ENCODE results near the gene TMEM53. TPM values are rescaled to one million over a fixed set of nuclear protein-coding genes. Genes with fewer than 3 reads are reported as not detected.
"Not testable (repeated sequence)": the region's sequence is repeated elsewhere in the genome, so short reads cannot be mapped to it uniquely, and the experiment has no call there.

The TMEM53 gene
- total RNA-seq, 1 donor from 2014 or later = 4.6 TPM

DNA sequence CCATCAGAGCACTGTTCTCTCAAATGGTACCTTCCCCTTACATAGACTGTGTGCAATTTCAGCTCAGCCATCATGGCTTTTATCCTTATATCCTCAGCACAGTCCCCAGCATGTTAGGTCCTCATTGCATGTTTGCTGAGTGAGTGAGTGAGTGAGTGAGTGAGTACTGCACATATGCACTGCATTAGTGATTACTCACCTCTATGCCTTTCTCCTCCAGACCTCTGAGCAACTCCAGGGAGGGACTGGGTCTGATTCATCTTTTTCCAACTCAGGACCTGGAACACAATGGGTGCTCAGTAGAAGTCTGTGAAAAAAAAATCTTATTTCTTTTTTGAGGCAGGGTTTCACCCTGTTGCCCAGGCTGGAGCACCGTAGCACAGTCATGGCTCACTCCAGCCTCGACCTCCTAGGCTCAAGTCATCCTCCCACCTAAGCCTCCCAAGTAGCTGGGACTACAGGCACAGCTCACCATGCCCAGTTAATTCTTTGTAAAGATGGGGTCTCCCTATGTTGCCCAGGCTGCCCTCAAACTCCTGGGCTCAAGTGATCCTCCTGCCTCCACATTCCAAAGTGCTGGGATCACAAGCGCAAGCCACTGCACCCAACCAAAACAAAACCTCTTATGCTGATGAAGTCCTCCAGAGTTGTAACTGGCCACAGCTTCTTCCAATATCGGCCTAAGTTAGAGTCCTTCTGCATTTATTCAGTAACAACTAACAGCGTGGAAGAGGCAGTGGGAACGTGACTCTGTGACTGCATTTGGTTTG lies 33.0 kb upstream of the TMEM53 start:
- no peaks in the 10 kb centered on the region for H3K27me3 Mint-ChIP-seq
- POLR2A ChIA-PET = interaction anchor here (1.6 to 3.7 kb wide), 2 partner anchors 10 to 14 kb away, joined by 4 to 33 read pairs; no protein-coding TSS in a partner anchor
- no peak for DNase-seq
- no peak for ATAC-seq (ENCODE audit: low read depth)
- no peak overlapping the region for H3K4me3 Mint-ChIP-seq
- no peaks in the 10 kb centered on the region for H3K9me3 Mint-ChIP-seq
- no peaks in the 10 kb centered on the region for H3K36me3 Mint-ChIP-seq (ENCODE audit: low read depth)
- no peak overlapping the region for H3K27ac Mint-ChIP-seq
- CTCF ChIA-PET = interaction anchor here (0.6 to 1.4 kb wide), 3 partner anchors 10 to 55 kb away, joined by 3 read pairs; no protein-coding TSS in a partner anchor
- peaks cover 26% of the 10 kb centered on the region for H3K4me1 Mint-ChIP-seq
- TF ChIP-seq, protein P1, sequence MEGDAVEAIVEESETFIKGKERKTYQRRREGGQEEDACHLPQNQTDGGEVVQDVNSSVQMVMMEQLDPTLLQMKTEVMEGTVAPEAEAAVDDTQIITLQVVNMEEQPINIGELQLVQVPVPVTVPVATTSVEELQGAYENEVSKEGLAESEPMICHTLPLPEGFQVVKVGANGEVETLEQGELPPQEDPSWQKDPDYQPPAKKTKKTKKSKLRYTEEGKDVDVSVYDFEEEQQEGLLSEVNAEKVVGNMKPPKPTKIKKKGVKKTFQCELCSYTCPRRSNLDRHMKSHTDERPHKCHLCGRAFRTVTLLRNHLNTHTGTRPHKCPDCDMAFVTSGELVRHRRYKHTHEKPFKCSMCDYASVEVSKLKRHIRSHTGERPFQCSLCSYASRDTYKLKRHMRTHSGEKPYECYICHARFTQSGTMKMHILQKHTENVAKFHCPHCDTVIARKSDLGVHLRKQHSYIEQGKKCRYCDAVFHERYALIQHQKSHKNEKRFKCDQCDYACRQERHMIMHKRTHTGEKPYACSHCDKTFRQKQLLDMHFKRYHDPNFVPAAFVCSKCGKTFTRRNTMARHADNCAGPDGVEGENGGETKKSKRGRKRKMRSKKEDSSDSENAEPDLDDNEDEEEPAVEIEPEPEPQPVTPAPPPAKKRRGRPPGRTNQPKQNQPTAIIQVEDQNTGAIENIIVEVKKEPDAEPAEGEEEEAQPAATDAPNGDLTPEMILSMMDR (IDR thresholded peaks at IDR 0.05) = no peak
- intact Hi-C loops (cut with micrococcal nuclease) = no loop called here

DNA sequence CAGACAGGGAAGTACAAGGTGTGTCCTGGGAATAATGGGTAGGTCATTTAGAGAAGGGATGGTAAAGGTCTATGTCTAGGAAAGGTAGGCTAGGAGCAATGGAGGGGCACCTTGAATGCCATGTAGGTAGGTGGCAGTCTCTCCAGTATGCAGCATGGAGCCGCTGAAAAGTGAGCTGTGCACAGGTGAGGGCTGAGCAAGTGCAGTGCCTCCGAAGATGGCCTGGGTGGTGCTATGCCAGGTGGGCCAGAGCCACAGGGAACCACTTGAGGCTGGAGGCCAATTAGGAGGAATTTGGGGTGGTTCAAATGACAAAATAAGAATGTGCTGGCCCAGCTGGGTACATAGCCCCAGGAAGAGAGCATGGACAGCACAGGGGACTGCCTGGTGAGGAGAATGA lies 31.7 kb upstream of the TMEM53 start:
- DNase-seq = no peak
- CTCF ChIA-PET = interaction anchor here (1.4 kb wide), 1 partner anchor 9 kb away, joined by 3 read pairs; no protein-coding TSS in a partner anchor
- ATAC-seq (ENCODE audit: low read depth) = no peak
- no peak overlapping the region for H3K4me3 Mint-ChIP-seq
- no peaks in the 10 kb centered on the region for H3K9me3 Mint-ChIP-seq
- TF ChIP-seq, protein P1 (IDR thresholded peaks at IDR 0.05) = no peak
- intact Hi-C loops (cut with micrococcal nuclease) = no loop called here
- POLR2A ChIA-PET = interaction anchor here (0.6 to 3.7 kb wide), 5 partner anchors 10 to 116 kb away, joined by 3 to 33 read pairs (median 4); no protein-coding TSS in a partner anchor
- H3K4me1 Mint-ChIP-seq = peaks cover 17% of the 10 kb centered on the region
- H3K27ac Mint-ChIP-seq = no peak overlapping the region
- H3K27me3 Mint-ChIP-seq = no peaks in the 10 kb centered on the region
- H3K36me3 Mint-ChIP-seq (ENCODE audit: low read depth) = no peaks in the 10 kb centered on the region

DNA sequence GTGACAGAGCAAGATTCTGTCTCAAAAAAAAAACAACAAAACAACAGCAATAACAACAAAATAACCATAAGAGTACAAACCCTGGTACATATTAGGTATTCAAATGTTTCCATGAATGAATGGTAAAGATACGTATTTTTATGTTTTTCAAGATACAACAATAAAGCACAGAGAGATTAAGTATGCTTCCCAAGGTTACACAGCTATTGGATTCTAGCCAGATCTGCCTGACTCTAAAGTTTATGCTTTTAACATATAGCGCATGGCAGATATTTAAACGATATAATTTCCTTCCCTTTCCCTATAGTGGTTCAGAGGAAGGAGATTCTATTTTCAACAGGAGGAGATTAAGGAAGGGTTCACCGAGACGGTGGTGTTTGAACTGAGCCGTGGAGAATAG lies 31.2 kb upstream of the TMEM53 start:
- peaks cover 14% of the 10 kb centered on the region for H3K4me1 Mint-ChIP-seq
- TF ChIP-seq, protein P1 (IDR thresholded peaks at IDR 0.05) = no peak
- ATAC-seq (ENCODE audit: low read depth) (no peak), DNase-seq (no peak)
- H3K9me3 Mint-ChIP-seq = no peaks in the 10 kb centered on the region
- H3K27me3 Mint-ChIP-seq = no peaks in the 10 kb centered on the region
- H3K36me3 Mint-ChIP-seq (ENCODE audit: low read depth) = no peaks in the 10 kb centered on the region
- ChIA-PET POLR2A (interaction anchor here (0.6 to 3.7 kb wide), 4 partner anchors 9 to 116 kb away, joined by 3 to 33 read pairs (median 4); no protein-coding TSS in a partner anchor), CTCF (interaction anchor here (1.4 kb wide), 1 partner anchor 9 kb away, joined by 3 read pairs; no protein-coding TSS in a partner anchor)
- intact Hi-C loops (cut with micrococcal nuclease) = no loop called here
- H3K4me3 Mint-ChIP-seq = no peak overlapping the region
- H3K27ac Mint-ChIP-seq = no peak overlapping the region

DNA sequence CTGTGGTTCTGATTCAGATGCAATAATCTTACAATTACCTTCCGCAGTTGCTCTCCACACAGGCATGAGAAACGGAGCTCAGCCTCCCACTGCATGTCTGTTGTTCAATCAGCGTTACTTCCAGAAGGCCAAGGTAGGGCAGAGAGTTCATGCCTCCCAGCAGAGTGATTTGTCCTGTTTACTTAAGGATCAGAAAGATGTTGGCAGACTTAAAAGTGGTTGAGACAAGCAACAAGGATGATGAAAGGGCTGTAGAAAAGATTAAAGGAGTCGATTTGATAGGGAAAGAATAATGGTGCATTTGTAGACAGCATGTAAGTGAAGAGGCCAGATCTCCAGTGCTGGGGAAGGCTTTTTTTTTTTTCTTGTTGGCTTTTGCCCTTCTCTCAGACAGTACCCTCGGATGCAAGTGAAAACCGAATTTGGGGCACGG lies 26.9 kb upstream of the TMEM53 start:
- no peaks in the 10 kb centered on the region for H3K27me3 Mint-ChIP-seq
- ChIA-PET POLR2A (no interaction called here), CTCF (no interaction called here)
- H3K4me1 Mint-ChIP-seq = peaks cover 28% of the 10 kb centered on the region
- H3K4me3 Mint-ChIP-seq = no peak overlapping the region
- ATAC-seq (ENCODE audit: low read depth) (no peak), DNase-seq (no peak)
- no peaks in the 10 kb centered on the region for H3K36me3 Mint-ChIP-seq (ENCODE audit: low read depth)
- TF ChIP-seq, protein P1 (IDR thresholded peaks at IDR 0.05) = no peak
- intact Hi-C loops (cut with micrococcal nuclease) = no loop called here
- H3K27ac Mint-ChIP-seq = no peak overlapping the region
- H3K9me3 Mint-ChIP-seq = no peaks in the 10 kb centered on the region

DNA sequence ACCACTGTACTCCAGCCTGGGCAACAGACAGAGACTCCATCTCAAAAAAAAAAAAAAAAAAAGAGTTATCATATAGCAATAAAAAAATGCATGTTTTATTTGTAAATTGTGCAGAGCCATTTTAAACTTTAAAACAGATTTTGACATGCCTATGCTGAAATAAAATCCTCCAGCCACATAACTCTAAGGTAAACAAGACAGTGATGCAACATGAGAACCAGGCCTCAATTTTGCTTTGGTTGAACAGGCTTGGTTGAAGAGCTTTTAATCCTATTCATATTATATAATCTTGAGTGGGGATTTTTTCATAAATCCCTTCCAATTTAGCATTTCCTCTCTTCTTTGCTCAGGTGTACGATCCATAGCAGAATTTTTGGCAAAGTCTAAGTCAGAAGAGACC lies 26.3 kb upstream of the TMEM53 start:
- ATAC-seq (ENCODE audit: low read depth) (no peak), DNase-seq (no peak)
- ChIA-PET CTCF (no interaction called here), POLR2A (no interaction called here)
- TF ChIP-seq, protein P1 (IDR thresholded peaks at IDR 0.05) = no peak
- Mint-ChIP-seq H3K9me3 (no peaks in the 10 kb centered on the region), H3K4me3 (no peak overlapping the region), H3K27ac (no peak overlapping the region), H3K27me3 (no peaks in the 10 kb centered on the region), H3K36me3 (ENCODE audit: low read depth) (no peaks in the 10 kb centered on the region), H3K4me1 (peaks cover 33% of the 10 kb centered on the region)
- intact Hi-C loops (cut with micrococcal nuclease) = no loop called here

DNA sequence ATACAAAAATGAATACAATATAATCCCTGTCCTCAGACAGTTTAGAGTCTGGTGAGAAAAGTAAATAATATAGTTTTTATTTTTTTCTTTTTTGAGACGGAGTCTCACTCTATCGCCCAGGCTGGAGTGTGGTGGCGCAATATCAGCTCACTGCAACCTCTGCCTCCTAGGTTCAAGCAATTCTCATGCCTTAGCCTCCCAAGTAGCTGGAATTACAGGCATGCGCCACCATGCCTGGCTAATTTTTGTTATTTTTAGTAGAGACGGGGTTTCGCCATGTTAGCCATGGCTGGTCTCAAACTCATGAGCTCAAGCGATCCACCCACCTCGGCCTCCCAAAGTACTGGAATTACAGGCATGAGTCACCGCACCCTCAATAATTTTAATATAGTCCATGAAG lies 25.1 kb upstream of the TMEM53 start:
- ATAC-seq (ENCODE audit: low read depth); H3K36me3 Mint-ChIP-seq (ENCODE audit: low read depth); DNase-seq; H3K4me3 Mint-ChIP-seq; H3K27me3 Mint-ChIP-seq; H3K27ac Mint-ChIP-seq; CTCF ChIA-PET; H3K9me3 Mint-ChIP-seq: not testable (repeated sequence)
- POLR2A ChIA-PET = interaction anchor here (0.8 to 2.2 kb wide), 5 partner anchors 13 to 109 kb away, joined by 4 to 10 read pairs (median 6); partner anchors contain the start of gene RNU5D-1
- intact Hi-C loops (cut with micrococcal nuclease) = loop anchor here (2.0 kb wide), 1 partner anchor 13 kb away; no protein-coding TSS in a partner anchor
- peaks cover 43% of the 10 kb centered on the region for H3K4me1 Mint-ChIP-seq
